DMS153 treated with DMSO at 0.1 percent for 48 hours (cell line): Measurements from ENCODE around the gene GEMIN7.

Source experiments
- DNase-seq: peaks from one replicate; lab custom pipeline; 2025; ENCODE audit not compliant: unreplicated experiment; lab: John Stamatoyannopoulos, UW

GEMIN7 gene

DNA sequence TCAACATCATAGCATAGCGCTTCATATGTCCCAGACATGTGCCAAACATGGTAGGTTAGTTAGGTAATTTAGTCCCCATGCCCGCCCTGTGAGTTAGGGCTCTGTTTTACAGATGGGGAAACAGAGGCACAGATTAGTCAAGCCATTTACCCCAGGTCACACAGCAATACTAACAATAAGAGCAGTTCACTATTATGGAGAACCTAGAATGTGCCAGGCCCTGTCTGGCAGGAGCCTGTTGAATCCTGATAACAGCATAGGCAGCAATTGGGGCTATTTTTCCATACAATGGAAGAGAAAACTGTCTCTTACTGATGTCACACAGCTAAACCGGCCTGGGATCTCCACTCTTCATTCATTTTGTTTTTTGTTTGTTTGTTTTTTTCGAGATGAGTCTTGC is 7.4 kb downstream of the GEMIN7 start:
- no peak for DNase-seq

- DNase-seq = no peak
These were observed 8.5 kb downstream of the GEMIN7 start for GRCh38 chr19:45087531-45087930.

- no peak for DNase-seq
These were observed 11.0 kb downstream of the GEMIN7 start for GRCh38 chr19:45090034-45090433.

GRCh38 chr19:45090606-45091005 is 11.5 kb downstream of the GEMIN7 start:
- no peak for DNase-seq

- DNase-seq = peak; percentile 95
These were observed 12.2 kb downstream of the GEMIN7 start for GRCh38 chr19:45091031-45091923.

- peak; percentile 93 for DNase-seq
These were observed 14.0 kb downstream of the GEMIN7 start, which contains the start of gene PPP1R37 for GRCh38 chr19:45092747-45093678. PPP1R37 (plus strand) TSS chr19:45093179; CDS start chr19:45093326, 147 bp downstream.

- DNase-seq = no peak
These were observed 15.1 kb downstream of the GEMIN7 start for GRCh38 chr19:45094137-45094536.

DNA sequence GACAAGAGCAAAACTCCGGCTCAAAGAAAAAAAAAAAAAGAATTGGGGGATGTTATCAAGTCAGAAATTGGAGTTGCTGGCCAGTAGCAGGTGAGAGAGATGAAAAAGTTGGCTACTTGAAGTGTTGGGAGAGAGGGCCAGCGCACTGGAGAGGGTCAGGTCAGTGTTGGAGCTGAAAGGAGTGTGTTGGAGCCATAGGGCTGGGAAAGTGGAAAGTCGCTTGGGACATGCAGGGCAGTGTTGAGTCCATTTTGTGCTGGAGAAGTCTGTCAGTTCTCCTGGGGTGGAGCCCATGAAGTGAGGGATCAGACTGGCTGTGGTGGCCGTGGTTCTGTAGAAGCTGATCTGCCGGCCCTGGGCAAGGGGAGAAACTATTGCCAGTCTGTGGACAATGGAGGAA is 15.6 kb downstream of the GEMIN7 start:
- no peak for DNase-seq

- DNase-seq = no peak
These were observed 16.7 kb downstream of the GEMIN7 start for GRCh38 chr19:45095496-45096413.

- DNase-seq = no peak
These were observed 17.6 kb downstream of the GEMIN7 start for GRCh38 chr19:45096700-45097099.

DNA sequence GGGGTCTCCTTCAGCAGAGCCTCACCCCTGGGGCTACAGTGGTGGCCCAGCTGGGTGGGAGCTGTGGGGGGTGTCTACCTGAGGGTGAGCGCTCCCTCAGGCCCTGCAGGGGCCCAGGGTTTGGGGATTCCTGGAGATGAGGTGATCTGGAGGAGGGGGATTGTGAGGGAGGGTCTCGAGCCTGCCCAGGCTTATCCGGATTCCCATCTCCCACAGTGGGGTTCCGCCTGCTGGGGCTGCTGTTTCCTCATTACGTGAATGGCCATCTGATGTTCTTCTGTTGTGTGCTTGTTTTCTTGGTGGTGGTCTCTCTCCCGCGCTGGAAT is 18.4 kb downstream of the GEMIN7 start:
- no peak for DNase-seq

DNA sequence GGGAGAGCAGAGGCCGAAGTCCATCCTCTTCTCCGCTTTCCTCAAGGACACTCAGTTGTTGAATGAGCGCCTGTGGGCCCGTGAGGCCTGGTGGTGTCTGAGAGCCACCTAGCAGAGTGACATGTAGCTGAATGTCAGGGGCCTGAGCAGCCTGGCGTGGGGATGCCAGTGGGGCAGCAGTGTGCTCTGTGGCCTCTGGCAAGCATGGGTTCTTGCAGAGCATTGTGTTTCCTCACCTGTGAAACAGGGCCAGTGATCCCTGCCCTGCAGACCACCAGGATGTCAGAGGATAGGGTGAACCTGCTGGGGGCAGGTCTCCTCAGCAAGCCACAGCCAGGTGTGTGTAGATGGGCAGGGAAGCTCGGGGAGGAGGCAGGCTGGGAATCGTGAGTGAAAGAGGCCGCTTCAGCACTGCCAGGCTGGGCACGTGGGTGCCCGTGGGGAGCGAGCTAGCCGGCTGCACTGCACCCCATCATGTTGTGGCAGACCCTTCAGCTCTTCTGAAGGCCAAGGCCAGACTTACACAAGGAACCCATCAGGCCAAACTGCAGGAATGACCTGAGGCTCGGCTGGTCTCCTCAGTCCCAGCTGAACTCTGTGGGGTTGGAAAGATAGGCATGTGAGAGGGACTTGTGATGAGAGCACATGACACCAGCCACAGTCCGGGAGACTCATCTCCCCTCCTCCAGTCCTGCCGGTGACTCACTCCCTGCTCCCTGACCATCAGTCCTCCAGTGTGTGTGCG is 18.9 kb downstream of the GEMIN7 start:
- DNase-seq = no peak

DNA sequence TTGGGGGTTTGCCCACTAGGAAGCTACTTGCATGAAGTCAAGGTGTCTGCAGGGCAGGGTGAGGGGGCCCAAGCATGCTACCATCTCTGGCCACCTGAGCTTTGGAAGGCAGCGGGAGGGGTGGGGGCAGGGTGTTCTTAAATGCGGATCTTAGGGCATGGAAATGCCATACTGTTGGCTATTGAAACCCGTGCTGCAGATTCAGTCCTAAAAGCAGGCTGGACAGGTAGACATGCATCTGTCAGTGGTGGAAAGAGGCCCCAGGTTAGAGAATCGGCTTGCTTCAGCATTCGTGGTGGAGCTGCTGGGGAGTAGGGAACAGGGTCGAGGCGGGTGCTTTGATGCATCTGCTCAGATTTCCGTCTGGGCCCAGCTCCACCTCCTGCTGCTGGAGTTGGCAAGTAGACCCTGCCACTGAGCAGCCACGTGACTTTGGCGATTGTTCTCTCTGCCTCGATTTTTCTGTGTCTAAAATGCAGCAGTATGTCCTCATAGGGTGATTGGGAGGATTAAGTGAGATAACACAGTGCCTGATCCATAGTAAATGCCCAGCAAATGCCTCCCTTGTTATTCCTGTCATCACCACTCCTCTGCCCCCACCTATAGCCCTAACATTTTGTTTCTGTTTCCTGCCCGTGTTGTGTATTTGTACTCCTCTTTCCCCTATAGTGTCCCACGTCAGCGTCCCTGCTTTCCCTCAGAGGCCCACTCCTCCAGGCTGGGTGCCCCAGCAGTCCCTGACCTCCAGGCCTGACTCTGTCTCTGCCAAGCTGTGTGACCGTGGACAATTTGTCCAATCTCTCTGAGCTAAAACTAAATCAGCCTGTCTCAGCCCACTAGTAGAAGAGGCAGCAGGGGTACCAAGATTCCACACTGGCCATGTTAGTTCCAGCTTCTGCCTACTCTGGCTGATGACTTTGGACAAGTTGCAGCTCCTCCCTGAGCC is 19.7 kb downstream of the GEMIN7 start:
- no peak for DNase-seq

- no peak for DNase-seq
These were observed 20.6 kb downstream of the GEMIN7 start for GRCh38 chr19:45099467-45100191.

DNA sequence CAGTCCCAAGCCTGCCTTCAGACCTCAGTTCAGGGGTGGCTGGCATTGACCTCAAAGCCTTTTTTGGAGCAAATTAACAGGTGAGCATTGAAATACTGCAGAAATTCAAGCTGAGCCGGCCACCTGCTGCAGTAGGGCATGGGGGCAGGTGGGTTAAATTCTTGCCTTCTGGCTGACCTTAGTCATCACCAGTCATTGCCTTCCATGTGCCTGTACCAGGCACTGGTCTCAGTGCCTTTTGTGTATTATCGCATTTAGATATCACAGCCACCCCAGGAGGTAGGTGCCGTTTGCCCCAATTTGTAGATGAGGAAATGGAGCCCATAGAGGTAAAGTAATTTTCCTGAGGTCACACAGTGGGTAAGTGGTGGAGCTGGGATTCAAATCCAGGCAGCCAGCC is 21.1 kb downstream of the GEMIN7 start:
- no peak for DNase-seq

- DNase-seq = no peak
These were observed 21.8 kb downstream of the GEMIN7 start for GRCh38 chr19:45100846-45101252.

- DNase-seq = no peak
These were observed 22.7 kb downstream of the GEMIN7 start for GRCh38 chr19:45101806-45102205.

DNA sequence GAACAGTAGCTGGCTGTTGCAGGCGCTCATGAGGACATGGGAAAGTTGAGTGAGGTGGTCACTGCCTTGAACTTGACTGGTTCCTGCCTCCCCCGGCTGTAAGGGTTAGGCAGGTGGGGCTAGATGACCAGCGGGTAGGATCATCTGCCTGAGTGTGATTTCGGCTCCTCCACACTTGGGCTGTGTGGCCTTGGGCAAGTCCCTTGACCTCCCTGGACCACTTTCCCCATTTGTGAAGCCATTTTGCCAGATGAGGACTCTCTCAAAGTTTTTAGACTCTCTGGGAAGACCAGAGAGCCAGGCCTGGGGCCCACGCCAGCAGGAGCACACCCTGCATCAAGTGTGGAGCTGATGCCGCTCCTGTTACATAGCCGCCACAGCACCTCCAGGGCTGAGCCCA is 23.4 kb downstream of the GEMIN7 start:
- no peak for DNase-seq
